Activated CD8-positive, alpha-beta memory T cell treated with anti-CD3 and anti-CD28 coated beads for 1 hour (primary cell): ENCODE results near the gene SLC16A12.
"Not testable (repeated sequence)": the region's sequence is repeated elsewhere in the genome, so short reads cannot be mapped to it uniquely, and the experiment has no call there.

Experiments used
- DNase-seq, 2 donors: peaks; one replicate each; pipeline ENCODE4 v3.0.0-alpha.2; 2020; ENCODE audit warnings: low read depth in 1 of 2; ENCODE audit errors: extremely low read depth in 1 of 2

Gene SLC16A12

GRCh38 chr10:89549510-89549909, 14.1 kb upstream of the SLC16A12 start:
- no peak for DNase-seq

GRCh38 chr10:89548673-89549072, 13.3 kb upstream of the SLC16A12 start:
- no peak for DNase-seq

DNA sequence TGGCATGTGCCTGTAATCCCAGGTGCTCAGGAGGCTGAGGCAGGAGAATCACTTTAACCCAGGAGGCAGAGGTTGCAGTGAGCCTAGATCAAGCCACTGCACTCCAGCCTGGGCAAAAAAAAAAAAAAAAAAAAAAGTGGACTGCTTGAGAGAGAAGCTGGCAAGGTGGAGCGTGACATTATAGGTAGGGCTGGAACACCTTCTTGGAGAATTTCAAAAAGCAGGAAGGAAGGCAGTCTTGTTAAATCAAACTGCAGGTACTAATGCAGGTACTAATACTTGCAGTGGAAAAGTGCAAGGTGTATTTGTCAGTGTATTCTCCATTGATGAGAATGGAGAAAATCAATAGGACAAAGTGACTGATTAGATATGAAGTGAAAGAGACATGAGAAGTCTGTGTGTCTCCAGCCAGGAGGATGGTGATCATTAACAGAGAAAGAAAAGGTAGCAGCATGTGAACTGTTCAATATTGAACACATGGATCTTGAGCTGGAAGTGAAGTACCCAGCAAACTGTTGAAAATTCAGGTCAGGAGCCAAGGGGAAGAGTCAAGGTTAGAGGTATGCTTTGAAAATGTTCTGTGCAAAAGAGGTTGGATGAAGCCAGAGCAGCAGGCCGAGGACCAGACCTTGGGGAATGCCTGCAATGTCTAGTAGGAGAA, 12.6 kb upstream of the SLC16A12 start:
- DNase-seq = no peak

GRCh38 chr10:89546651-89547050, 11.3 kb upstream of the SLC16A12 start:
- not testable (repeated sequence) for DNase-seq

DNA sequence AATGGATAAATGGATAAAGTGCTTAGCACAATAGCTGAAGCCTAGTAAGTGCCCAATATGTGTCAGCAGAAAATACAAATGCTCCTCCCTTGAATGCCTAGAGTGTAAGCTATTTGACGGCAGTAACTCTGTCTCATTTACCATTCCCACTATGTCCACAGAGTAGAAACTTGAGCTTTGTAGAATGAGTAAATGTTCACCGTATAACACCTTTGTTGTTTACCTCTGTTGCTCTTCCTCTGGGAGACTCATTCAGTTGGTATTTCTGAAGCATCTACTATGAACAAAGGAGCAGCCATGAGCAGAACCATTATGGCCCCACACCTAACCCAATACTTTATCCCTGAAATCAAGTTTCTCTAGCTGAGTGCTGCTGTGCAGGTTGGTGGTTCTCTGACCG, 8.4 kb upstream of the SLC16A12 start:
- no peak for DNase-seq

GRCh38 chr10:89540420-89540949, 5.1 kb upstream of the SLC16A12 start:
- no peak for DNase-seq

GRCh38 chr10:89537364-89537763, 2.0 kb upstream of the SLC16A12 start:
- no peak for DNase-seq

DNA sequence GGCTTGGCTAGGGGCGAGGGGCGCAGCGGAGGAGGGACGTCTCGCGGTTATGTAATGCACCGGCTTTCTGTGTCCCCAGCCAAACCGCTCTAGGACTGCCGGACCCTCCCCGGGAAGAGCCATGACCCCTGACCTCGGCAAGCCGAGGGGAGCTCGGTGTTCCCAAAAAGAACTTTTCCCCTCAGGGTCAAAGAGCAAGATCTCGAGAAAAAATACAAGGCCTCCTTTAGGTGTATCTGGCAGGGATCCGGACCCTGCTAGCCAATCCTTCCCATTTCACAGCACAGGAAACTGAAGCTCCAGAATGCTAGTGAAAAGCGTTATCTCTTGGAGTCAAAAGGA, 590 bp upstream of the SLC16A12 start:
- DNase-seq = no peak

- DNase-seq = no peak
Measured at GRCh38 chr10:89534826-89535166, 598 bp downstream of the SLC16A12 start.

- DNase-seq = no peak
Measured at GRCh38 chr10:89532476-89532875, 2.9 kb downstream of the SLC16A12 start.

- no peak for DNase-seq
Measured at GRCh38 chr10:89531359-89531758, 4.0 kb downstream of the SLC16A12 start.

GRCh38 chr10:89529711-89530110, 5.7 kb downstream of the SLC16A12 start:
- not testable (repeated sequence) for DNase-seq

- DNase-seq = no peak
Measured at GRCh38 chr10:89526358-89526757, 9.0 kb downstream of the SLC16A12 start.

DNA sequence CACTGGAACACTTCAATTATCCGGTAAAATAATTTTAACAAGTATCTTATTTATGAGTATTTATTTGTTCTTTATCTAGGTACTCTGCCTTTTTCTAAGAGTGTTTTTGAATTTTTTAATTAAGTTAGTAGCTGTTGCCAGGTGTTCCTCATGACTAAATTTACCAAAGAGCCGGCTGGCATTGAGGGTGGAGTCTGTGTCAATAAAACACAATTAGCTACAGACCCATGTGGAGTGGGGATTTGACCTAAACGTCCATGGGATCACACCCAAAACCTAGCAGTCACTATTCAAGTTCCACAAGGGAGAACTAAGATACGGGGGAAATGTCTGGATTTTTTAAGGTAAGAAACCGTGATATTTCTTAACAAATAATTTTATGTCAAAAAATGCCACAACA, 9.8 kb downstream of the SLC16A12 start:
- DNase-seq = no peak

DNA sequence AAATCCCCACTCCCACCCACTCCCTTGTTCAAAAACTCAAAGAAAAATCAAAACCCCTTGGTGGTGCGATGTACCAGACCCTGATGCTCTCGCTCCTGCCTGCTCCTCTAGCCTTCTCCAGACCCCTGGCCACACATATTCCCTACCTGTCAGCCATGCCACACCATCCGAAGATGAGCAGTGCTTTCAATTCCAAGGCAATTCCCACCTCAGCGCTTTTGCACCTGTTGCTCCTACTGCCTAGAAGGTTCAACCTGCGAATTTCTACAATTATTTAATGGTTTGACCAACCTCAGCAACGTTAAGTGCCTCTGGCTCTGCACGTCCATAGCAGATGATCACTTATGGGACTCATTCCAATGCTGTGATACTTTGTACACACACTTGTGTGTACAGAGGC, 11.1 kb downstream of the SLC16A12 start:
- DNase-seq = no peak

DNA sequence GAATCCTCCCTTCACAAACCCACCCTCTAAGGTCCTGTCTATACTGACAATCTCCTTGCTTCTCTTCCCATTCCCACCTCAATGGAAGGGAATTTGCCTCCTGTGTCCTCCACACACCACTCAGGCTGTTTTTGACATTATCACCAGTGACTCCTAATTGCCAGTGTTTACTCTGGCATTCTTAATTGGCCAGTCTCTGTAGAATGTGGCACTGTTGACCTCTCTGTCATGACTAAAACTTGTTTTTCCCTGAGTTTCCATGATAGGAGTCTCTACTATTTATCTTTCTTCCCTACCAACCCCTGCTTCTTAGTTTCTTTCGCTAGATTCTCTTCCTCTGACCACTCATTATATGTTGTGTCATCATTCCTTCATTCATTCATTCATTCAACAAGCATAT, 12.1 kb downstream of the SLC16A12 start:
- DNase-seq = no peak

DNA sequence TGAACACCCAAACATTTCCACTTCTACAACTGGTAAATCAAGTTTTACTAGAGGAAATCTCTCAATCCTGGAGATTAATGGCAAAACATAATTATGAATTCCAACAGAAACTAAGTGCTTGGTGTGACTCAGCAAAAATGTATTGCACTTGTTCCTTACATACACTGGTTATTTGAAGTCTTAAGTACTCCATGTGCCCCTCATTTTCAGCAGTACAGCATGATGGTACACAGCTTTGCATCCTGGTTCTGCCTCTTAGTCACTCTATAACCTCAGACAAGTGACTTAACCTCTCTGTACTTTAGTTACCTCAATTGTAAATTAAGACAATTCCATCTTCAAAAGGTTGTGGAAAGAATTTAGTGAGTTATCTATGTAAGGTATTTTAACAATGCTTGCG, 12.9 kb downstream of the SLC16A12 start:
- DNase-seq = no peak

DNA sequence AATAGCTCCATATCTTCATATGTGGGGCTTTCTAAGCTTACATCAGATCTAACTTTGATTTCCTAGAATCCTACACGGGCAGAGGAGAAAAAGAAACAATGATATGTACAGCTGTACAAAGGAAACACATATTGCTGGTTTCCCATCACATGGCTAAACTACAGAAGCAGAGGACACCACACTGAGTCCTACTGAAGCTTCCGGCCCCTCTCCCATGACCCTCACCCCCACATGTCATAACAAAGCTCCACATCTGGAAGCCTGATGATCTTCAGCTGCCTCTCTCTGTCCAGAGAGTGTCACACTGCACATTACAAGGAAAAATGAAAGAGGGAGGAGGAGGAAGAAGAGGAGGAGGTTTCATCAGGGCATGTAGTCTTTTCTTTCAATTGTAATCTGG, 14.0 kb downstream of the SLC16A12 start:
- DNase-seq = no peak

DNA sequence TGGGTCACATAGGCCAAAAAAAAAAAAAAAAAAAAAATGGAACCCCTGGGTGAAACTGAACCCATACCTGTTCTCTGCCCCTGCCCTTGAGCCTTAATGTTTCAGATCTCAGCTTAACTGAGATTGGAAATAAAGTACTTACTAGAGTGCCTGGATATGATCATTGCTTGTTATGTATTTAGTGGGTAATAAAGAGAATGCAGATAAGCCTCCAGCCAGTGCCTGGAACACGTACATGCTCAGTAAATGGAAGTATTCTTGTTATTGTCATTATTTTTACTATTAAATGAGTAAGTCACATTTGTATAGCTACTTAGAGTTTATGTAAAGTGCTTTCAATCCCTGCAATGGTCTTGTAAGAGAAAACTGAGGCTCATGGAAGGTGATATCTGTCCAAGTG, 14.7 kb downstream of the SLC16A12 start:
- no peak for DNase-seq

- no peak for DNase-seq
Measured at GRCh38 chr10:89518876-89519842, 16.2 kb downstream of the SLC16A12 start.

DNA sequence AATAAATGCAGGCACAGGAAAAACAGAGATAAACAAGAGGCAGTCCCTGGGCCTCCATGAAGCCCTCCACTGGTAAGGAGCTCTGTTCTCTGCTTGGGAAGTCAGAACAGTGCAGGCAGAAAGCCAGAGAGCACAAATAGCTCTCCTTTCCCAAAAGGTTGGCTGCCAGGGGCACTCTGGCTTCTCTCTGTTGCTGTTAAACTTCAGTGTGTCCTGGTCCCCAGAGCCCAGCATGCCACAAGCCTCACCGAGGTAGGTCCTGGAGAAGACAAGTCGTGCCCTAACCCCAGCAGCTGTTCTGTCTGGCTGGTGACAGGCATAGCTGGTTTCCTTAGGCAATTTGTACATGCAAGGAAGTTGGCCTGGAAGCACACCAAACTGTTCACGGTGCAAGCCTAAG, 17.3 kb downstream of the SLC16A12 start:
- DNase-seq = no peak

DNA sequence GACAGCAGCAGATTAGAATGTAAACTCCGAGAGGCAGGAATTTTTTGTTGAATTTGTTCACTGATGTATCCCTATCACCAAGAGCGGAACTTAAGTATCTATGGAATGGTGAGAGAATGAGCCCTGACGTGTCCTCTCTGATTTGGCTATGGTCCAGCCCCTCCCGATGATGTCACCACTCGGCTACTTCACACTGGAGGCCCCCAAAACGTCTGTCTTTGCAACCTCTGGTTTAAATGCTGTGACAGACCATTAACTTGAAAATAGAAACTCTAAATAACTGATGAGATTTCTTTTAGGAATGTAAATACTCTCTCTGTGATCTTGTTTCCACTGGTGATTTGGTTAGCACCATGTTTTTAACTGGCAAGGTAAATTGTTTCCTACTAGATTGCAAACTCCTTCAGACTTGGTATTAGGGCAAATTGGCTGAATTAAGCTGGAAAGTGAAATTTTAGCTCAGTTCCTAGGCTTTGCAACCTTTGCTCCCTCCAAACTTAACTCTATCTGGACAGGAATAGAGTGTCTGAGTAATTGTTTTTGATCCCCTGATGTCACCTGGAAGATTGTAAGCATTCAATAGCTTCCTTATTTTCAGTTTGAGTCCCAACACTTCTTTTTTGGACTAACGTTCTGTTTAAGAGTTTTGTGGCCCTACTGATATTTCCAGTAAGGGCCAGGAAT, 19.1 kb downstream of the SLC16A12 start:
- DNase-seq = no peak
